HEK293 (cell line): ENCODE data around the gene FAM181A.

Source experiments
- CTCF ChIP-seq: fragments of 450-650 bp; formaldehyde crosslinking; IDR thresholded peaks from 2 replicates; pipeline ENCODE4 v1.5.1; 2016; ENCODE audit warnings: missing biosample characterization, missing genetic modification characterization
- SALL2 ChIP-seq: fragments of 450-650 bp; formaldehyde crosslinking; IDR thresholded peaks from 2 replicates; pipeline ENCODE4 v1.5.0; 2017; ENCODE audit warnings: missing biosample characterization, mild to moderate bottlenecking, missing genetic modification characterization, borderline replicate concordance
- ZEB2 ChIP-seq: fragments of 450-650 bp; formaldehyde crosslinking; IDR thresholded peaks from 2 replicates; pipeline ENCODE4 v1.5.1; 2016; ENCODE audit warnings: missing biosample characterization, missing genetic modification characterization
- ZNF132 ChIP-seq: fragments of 450-650 bp; formaldehyde crosslinking; IDR thresholded peaks from 2 replicates; pipeline ENCODE4 v1.5.1; 2017; ENCODE audit warnings: missing biosample characterization, missing genetic modification characterization, borderline replicate concordance
- ZNF202 ChIP-seq: fragments of 450-650 bp; formaldehyde crosslinking; IDR thresholded peaks from 2 replicates; pipeline ENCODE4 v1.5.1; 2016; ENCODE audit warnings: missing biosample characterization, missing genetic modification characterization, borderline replicate concordance
- ZNF292 ChIP-seq: fragments of 450-650 bp; formaldehyde crosslinking; IDR thresholded peaks from 2 replicates; pipeline ENCODE4 v1.5.1; 2016; ENCODE audit warnings: low read depth, missing biosample characterization, missing genetic modification characterization, borderline replicate concordance
- ZNF362 ChIP-seq: fragments of 450-650 bp; formaldehyde crosslinking; IDR thresholded peaks from 2 replicates; pipeline ENCODE4 v1.5.1; 2016; ENCODE audit warnings: missing biosample characterization, missing genetic modification characterization
- ZNF37A ChIP-seq: fragments of 450-650 bp; IDR thresholded peaks from 2 replicates; pipeline ENCODE4 v1.5.1; 2018; ENCODE audit warnings: missing biosample characterization, missing genetic modification characterization
- ZNF571 ChIP-seq: fragments of 450-650 bp; formaldehyde crosslinking; IDR thresholded peaks from 2 replicates; pipeline ENCODE4 v1.5.0; 2017; ENCODE audit warnings: missing biosample characterization, missing genetic modification characterization
- ZNF704 ChIP-seq: fragments of 450-650 bp; formaldehyde crosslinking; IDR thresholded peaks from 2 replicates; pipeline ENCODE4 v1.5.1; 2016; ENCODE audit warnings: missing biosample characterization, missing genetic modification characterization
- ZNF792 ChIP-seq: fragments of 450-650 bp; formaldehyde crosslinking; IDR thresholded peaks from 2 replicates; pipeline ENCODE4 v1.5.1; 2016; ENCODE audit warnings: missing biosample characterization, missing genetic modification characterization
- ZSCAN23 ChIP-seq: fragments of 450-650 bp; formaldehyde crosslinking; IDR thresholded peaks from 2 replicates; pipeline ENCODE4 v1.5.1; 2016; ENCODE audit warnings: missing biosample characterization, missing genetic modification characterization

- TF ChIP-seq ZNF202 (tag by site-specific recombination) = no peak
- TF ChIP-seq CTCF (tag by site-specific recombination) = no peak
- no peak for TF ChIP-seq ZNF132 (tag by site-specific recombination)
- no peak for TF ChIP-seq ZNF292 (tag by site-specific recombination)
- TF ChIP-seq ZNF37A (tag by site-specific recombination) = no peak
- TF ChIP-seq SALL2 (tag by site-specific recombination) = no peak
- no peak for TF ChIP-seq ZNF571 (tag by site-specific recombination)
- TF ChIP-seq ZEB2 = peak; percentile 49; the same call in 1 of the 2 replicates
- TF ChIP-seq ZNF362 (tag by site-specific recombination) = no peak
- no peak for TF ChIP-seq ZNF704 (tag by site-specific recombination)
- no peak for TF ChIP-seq ZSCAN23 (tag by site-specific recombination)
- no peak for TF ChIP-seq ZNF792
Measured at GRCh38 chr14:93880021-93880820, 46.9 kb upstream of the FAM181A start.
